Fibroblast of the aortic adventitia (primary cell): ENCODE data around the gene CST8. TPM values are rescaled to one million over a fixed set of nuclear protein-coding genes. Genes with fewer than 3 reads are reported as not detected.

ENCODE experiments used
- DNase-seq: peaks from one replicate; pipeline ENCODE4 v3.0.0-alpha.2; 2010; ENCODE audit warnings: low read depth
- H3K4me3 ChIP-seq: 2 replicates; pipeline ENCODE4 v1.5.1; 2011; ENCODE audit warnings: low read depth, mild to moderate bottlenecking, control low read depth, low read length, moderate library complexity
- total RNA-seq: library from RNA; depleted of rRNA; stranded (reverse); fragments of >200 nt; gene quantifications from 2 replicates; pipeline ENCODE4 v1.2.3, GENCODE V29; 2012; ENCODE audit warnings: low replicate concordance
- TF ChIP-seq, protein P1 (sequence below): IDR thresholded peaks from 2 replicates; pipeline ENCODE4 v1.5.1; 2011; ENCODE audit warnings: mild to moderate bottlenecking, low read length, control low read depth, inconsistent platforms; ENCODE audit not compliant: insufficient read depth

CST8 gene
- total RNA-seq, 1 donor, result not detected

GRCh38 chr20:23448167-23448566, 42.8 kb upstream of the CST8 start:
- TF ChIP-seq, protein P1, sequence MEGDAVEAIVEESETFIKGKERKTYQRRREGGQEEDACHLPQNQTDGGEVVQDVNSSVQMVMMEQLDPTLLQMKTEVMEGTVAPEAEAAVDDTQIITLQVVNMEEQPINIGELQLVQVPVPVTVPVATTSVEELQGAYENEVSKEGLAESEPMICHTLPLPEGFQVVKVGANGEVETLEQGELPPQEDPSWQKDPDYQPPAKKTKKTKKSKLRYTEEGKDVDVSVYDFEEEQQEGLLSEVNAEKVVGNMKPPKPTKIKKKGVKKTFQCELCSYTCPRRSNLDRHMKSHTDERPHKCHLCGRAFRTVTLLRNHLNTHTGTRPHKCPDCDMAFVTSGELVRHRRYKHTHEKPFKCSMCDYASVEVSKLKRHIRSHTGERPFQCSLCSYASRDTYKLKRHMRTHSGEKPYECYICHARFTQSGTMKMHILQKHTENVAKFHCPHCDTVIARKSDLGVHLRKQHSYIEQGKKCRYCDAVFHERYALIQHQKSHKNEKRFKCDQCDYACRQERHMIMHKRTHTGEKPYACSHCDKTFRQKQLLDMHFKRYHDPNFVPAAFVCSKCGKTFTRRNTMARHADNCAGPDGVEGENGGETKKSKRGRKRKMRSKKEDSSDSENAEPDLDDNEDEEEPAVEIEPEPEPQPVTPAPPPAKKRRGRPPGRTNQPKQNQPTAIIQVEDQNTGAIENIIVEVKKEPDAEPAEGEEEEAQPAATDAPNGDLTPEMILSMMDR, result no peak
- no peak overlapping the region for H3K4me3 ChIP-seq
- no peak for DNase-seq

DNA sequence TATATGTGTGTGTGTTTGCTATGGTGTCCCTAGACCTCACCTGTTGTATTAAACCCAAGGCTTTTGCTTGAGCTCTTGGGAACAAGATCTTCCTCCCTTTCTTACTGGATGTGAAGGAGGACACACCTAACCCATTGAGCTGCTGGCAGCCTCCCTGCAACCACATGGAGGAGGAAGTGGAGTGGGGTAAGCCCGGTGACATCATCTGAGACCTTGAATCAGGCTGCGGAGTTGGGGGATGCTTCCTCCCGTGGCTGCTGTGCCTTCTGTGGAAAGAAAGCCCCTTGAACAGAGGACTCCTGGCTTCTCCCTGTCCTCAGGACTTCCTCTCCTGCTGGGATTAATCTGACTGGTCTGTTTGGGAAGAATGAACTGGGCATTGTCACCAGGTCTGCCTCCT, 41.5 kb upstream of the CST8 start:
- H3K4me3 ChIP-seq, result no peak overlapping the region
- TF ChIP-seq, protein P1, result no peak
- no peak for DNase-seq

DNA sequence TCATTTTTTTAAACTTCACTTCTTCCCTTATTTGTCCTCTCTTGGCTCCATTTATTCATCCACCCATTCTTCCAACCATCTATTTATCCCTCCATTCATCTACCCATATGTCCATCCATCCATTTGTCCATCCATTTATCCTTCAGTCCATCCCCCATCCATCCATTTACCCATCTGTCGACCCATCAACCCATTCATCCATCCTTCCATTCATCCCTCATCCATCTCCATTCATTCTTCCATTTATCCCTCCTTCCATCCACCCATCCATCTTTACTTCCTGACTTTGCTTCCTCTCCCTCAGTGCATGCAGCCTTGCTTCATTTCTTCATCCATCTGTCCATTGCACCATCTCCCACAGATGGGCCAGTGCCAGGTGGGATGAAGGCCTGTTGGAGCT, 40.0 kb upstream of the CST8 start:
- no peak overlapping the region for H3K4me3 ChIP-seq
- no peak for DNase-seq
- TF ChIP-seq, protein P1, result no peak

DNA sequence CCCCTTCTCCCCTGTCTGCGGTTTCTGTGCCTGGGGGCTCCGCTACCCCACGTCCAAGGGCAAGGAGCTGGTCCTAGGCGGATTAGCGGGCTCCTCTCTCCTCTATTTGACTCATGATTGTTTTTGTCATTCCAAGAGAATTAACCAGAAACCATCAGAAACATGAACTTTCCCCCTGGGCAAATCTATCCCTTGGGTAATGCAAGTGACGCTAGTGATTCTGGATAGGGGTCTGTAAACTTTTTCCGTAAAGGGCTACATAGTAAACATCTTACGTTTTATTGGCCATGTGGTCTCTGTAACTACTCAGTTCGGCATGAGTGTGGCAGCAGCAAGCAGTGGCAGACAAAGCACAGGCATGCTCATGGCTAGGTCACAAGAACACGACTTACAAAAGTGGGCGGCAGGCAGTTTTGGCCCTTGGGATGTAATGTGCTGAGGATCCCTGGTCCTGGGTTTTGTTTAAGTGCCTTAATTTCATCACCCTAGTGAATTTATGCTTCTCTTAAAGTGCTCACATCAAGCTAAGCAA, 38.9 kb upstream of the CST8 start:
- TF ChIP-seq, protein P1, result no peak
- no peak overlapping the region for H3K4me3 ChIP-seq
- DNase-seq, result no peak

- H3K4me3 ChIP-seq, result no peak within 1 kb of the TSS
- no peak for DNase-seq
- TF ChIP-seq, protein P1, result no peak
These were observed 38.1 kb upstream of the CST8 start, which contains the start of gene CST11 for GRCh38 chr20:23452776-23453175. Gene CST11, minus strand, starts transcription at chr20:23452876. Its CDS starts 65 bp downstream, at chr20:23452811.

GRCh38 chr20:23453549-23454543, 37.1 kb upstream of the CST8 start:
- TF ChIP-seq, protein P1, result no peak
- DNase-seq, result no peak
- H3K4me3 ChIP-seq, result no peak overlapping the region
